Loucy (cell line): ENCODE data around the gene OPHN1.

Source experiments
- EZH2phosphoT487 ChIP-seq: fragments of 200-600 bp; IDR thresholded peaks from 2 replicates; pipeline ENCODE4 v1.6.1; 2018; ENCODE audit warnings: antibody characterized with exemption, mild to moderate bottlenecking, moderate library complexity, borderline replicate concordance
- TF ChIP-seq, protein P1 (sequence below): fragments of 200-600 bp; sonication (generic); conservative IDR thresholded peaks from 2 replicates; pipeline ENCODE4 v1.5.1; 2014; ENCODE audit warnings: mild to moderate bottlenecking, antibody characterized with exemption, low read length

DNA sequence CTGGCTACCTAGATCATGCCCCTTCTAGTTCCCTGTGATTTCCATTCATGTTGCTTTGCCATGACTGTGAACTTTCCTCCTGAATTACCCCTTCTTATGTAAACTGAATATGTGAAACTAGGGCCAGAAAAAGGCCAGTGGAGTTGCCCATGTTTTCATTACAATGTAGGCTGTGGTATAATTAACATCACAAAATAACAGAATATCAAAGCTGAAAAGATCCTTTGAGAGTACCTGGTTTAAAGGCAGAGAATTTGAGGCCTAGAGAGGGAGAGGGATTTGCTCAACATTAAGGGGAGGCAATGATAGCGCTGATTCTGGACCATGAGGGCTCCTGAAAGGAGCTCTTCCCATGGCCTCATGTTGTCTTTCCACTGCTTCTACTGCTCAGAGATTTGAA lies 392.2 kb downstream of the OPHN1 start:
- TF ChIP-seq, protein P1, sequence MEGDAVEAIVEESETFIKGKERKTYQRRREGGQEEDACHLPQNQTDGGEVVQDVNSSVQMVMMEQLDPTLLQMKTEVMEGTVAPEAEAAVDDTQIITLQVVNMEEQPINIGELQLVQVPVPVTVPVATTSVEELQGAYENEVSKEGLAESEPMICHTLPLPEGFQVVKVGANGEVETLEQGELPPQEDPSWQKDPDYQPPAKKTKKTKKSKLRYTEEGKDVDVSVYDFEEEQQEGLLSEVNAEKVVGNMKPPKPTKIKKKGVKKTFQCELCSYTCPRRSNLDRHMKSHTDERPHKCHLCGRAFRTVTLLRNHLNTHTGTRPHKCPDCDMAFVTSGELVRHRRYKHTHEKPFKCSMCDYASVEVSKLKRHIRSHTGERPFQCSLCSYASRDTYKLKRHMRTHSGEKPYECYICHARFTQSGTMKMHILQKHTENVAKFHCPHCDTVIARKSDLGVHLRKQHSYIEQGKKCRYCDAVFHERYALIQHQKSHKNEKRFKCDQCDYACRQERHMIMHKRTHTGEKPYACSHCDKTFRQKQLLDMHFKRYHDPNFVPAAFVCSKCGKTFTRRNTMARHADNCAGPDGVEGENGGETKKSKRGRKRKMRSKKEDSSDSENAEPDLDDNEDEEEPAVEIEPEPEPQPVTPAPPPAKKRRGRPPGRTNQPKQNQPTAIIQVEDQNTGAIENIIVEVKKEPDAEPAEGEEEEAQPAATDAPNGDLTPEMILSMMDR = no peak
- TF ChIP-seq EZH2phosphoT487 = no peak
